HG03342 (cell line): ENCODE results near the gene ZNF846.
"Not testable (repeated sequence)": the region's sequence is repeated elsewhere in the genome, so short reads cannot be mapped to it uniquely, and the experiment has no call there.

Experiments used
- ATAC-seq: cut with Tn5 transposase; IDR thresholded peaks from one replicate; pipeline ENCODE4 v1.9.1; 2021; ENCODE audit warnings: mild to moderate bottlenecking, moderate library complexity; ENCODE audit not compliant: unreplicated experiment

The ZNF846 gene

GRCh38 chr19:9768175-9769112 is at the start of gene ZNF846:
Gene ZNF846, minus strand, starts transcription at chr19:9768738. Its CDS starts 3,788 bp downstream, at chr19:9764950.
- peak; percentile 97 for ATAC-seq

GRCh38 chr19:9818175-9818733 is 49.7 kb upstream of the ZNF846 start:
- ATAC-seq = no peak

- no peak for ATAC-seq
These were observed 42.6 kb upstream of the ZNF846 start for GRCh38 chr19:9811139-9811538.

- ATAC-seq = no peak
These were observed 40.6 kb upstream of the ZNF846 start for GRCh38 chr19:9808855-9809824.

GRCh38 chr19:9806803-9807202 is 38.3 kb upstream of the ZNF846 start:
- ATAC-seq = no peak

GRCh38 chr19:9801976-9802375 is 33.4 kb upstream of the ZNF846 start:
- ATAC-seq = no peak

- no peak for ATAC-seq
These were observed 30.6 kb upstream of the ZNF846 start for GRCh38 chr19:9799162-9799561.

GRCh38 chr19:9797871-9798270 is 29.3 kb upstream of the ZNF846 start:
- no peak for ATAC-seq

GRCh38 chr19:9796113-9796773 is 27.7 kb upstream of the ZNF846 start:
- ATAC-seq = peak; percentile 41

- no peak for ATAC-seq
These were observed 24.6 kb upstream of the ZNF846 start for GRCh38 chr19:9793071-9793591.

GRCh38 chr19:9792206-9793070 is 23.9 kb upstream of the ZNF846 start:
- peak; percentile 54 for ATAC-seq

GRCh38 chr19:9791552-9792205 is 23.1 kb upstream of the ZNF846 start:
- peak; percentile 41 for ATAC-seq

- ATAC-seq = not testable (repeated sequence)
These were observed 22.5 kb upstream of the ZNF846 start for GRCh38 chr19:9791073-9791367.

- not testable (repeated sequence) for ATAC-seq
These were observed 21.0 kb upstream of the ZNF846 start for GRCh38 chr19:9789579-9789978.

- ATAC-seq = no peak
These were observed 20.5 kb upstream of the ZNF846 start for GRCh38 chr19:9789066-9789465.

GRCh38 chr19:9788604-9789003 is 20.1 kb upstream of the ZNF846 start:
- not testable (repeated sequence) for ATAC-seq

GRCh38 chr19:9786819-9787218 is 18.3 kb upstream of the ZNF846 start:
- no peak for ATAC-seq

GRCh38 chr19:9786342-9786741 is 17.8 kb upstream of the ZNF846 start:
- no peak for ATAC-seq
